Activated CD4-positive, alpha-beta T cell treated with anti-CD3 and anti-CD28 coated beads for 24 hours (primary cell): ENCODE data around the gene CDH24.

ENCODE experiments used
- DNase-seq, 2 donors: peaks; one replicate each; pipeline ENCODE4 v3.0.0-alpha.2; 2020; ENCODE audit warnings: low read depth in 2 of 2

CDH24 gene

GRCh38 chr14:23091294-23092225 is 34.2 kb upstream of the CDH24 start:
- DNase-seq, result no peak

DNA sequence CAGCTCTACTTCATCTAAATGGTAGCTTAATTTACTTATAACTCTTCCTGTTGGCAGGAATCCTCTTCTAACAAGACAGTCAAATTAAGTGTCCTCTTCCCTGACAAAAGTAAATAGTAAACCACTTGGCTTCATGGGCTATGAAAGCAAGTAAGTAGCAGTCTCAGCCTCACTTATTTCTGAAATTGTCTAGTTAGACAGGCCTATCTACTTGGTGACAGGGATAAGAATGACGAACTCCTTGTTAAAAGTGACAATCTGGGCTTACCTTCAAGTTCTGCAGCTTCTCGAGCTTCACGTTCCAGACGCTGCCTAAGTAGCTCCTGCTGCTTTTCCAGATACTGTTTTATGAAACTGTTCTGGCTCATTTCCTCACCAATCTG is 32.9 kb upstream of the CDH24 start:
- DNase-seq, result no peak

- no peak for DNase-seq
Observed at GRCh38 chr14:23089498-23090253, 32.4 kb upstream of the CDH24 start.

DNA sequence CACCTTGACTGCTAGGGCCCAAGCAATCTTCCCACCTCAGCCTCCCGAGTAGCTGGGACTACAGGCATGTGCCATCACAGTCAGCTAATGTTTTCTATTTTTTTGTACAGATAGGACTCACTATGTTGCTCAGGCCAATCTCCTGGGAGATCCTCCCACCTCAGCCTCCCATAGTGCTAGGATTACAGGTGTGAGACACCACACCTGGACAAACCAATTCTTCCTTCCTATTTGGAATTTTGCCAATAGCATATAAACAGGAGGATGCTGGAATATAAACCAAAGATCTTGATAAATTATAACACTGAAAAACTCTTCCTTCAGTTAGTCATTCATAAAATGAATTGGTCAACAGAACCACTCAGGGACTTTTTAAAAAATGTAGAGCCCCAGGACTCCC is 29.2 kb upstream of the CDH24 start:
- no peak for DNase-seq

DNA sequence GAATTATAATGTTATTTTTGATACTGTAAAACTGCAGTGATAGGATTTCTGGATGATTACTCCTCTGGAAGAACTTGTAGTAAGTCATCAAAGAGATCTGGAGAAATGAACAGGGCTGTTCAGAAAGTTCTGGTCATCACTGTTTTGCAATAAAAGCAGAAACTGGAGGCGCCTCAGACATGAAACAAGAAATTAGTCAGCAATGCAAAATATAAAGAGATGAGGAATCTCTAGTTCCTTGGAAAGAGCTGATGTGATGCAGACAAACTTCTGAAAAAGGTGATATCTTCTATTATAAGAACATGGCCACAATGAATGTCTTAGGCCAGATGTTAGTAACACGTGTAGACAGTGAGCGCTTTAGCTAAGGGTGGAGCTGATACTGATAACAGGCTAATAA is 28.1 kb upstream of the CDH24 start:
- no peak for DNase-seq

DNA sequence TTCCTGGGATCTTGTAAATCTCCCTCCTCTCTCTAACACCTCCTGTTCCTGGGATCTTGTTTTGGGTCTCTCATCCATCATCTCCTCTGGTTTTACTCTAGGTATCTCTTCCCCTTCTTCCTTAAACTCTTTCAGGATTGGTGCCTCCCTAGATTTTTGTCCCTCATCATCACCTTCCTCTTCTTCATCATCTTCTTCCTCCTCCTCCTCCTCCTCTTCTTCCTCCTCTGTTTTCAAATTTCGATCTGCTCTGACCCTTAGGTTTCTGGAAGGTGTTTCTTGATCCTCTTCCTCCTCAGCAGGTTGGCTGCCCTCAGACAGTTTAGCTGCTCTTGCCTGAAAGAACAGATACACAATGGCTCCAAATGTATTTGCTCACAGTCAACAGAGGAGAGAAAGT is 23.2 kb upstream of the CDH24 start:
- no peak for DNase-seq

GRCh38 chr14:23079716-23080115 is 22.4 kb upstream of the CDH24 start:
- DNase-seq, result no peak

GRCh38 chr14:23078692-23079116 is 21.4 kb upstream of the CDH24 start:
- DNase-seq, result no peak

- DNase-seq, result no peak
Observed at GRCh38 chr14:23077962-23078361, 20.6 kb upstream of the CDH24 start.

DNA sequence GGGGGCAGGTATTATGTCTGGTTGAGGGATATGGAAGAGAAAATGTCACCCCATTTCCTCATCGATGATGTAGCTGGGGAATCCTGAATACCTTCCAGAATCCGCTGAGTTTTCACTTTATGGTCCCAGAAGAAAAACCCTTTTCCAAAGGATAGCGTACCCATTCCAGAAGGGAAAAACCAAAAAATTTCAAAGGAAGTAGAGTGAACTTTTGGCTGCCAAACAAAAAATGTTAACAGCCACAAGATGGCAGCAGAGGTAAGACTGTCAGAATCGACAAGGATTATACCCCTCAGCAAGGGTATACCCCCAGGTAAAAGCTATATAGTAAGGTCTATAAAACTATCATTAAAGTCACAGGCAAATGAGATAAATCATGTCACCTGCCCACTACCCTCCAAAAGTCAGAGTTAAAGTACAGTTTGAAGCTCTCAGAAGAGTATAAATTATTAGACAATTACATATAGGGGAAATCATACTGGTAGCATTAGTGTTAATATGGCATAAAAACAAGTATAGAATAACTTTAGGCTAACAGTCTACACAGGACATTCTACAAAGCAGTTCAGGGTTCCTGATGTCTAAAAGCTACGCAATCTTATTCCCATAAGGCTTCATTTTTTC is 19.6 kb upstream of the CDH24 start:
- peak in 1 of 2 donors; percentile 43 for DNase-seq

- DNase-seq, result no peak
Observed at GRCh38 chr14:23074906-23075305, 17.6 kb upstream of the CDH24 start.

GRCh38 chr14:23071921-23072539 is 14.7 kb upstream of the CDH24 start:
- DNase-seq, result no peak

DNA sequence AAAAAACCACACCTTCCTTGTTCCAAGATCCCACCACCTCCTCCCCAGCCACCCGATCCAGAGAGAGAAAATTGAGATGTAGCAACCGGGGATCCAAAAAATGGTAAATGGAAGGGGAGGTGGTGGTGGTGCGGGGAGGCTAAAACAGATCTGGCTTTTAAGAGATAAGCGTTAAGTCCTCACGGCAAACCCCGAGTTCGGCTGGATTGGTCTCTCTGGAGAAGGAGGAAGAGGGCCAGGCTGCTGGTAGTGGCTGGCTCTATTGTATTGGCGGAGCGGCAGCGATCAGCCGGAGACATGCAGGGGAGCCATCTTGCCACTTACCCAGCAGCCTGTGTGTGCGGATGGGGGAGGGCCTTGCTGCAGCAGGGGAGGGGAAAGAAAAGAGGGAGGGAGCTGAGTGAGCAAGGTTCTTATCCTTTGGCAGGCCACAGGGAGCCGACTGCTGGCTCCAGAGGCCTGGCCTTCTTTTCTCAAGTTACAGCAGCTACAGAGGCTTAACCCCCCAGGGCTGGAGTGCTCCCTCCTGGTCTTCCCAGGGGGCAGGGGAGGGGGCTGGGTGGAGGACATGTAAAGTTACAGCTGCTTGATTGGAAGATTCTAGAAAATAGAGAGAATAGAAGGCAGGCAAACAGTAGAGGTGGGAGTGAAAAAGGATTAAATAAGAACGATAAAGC is 14.1 kb upstream of the CDH24 start:
- peak; percentile 62 to 72 for DNase-seq

DNA sequence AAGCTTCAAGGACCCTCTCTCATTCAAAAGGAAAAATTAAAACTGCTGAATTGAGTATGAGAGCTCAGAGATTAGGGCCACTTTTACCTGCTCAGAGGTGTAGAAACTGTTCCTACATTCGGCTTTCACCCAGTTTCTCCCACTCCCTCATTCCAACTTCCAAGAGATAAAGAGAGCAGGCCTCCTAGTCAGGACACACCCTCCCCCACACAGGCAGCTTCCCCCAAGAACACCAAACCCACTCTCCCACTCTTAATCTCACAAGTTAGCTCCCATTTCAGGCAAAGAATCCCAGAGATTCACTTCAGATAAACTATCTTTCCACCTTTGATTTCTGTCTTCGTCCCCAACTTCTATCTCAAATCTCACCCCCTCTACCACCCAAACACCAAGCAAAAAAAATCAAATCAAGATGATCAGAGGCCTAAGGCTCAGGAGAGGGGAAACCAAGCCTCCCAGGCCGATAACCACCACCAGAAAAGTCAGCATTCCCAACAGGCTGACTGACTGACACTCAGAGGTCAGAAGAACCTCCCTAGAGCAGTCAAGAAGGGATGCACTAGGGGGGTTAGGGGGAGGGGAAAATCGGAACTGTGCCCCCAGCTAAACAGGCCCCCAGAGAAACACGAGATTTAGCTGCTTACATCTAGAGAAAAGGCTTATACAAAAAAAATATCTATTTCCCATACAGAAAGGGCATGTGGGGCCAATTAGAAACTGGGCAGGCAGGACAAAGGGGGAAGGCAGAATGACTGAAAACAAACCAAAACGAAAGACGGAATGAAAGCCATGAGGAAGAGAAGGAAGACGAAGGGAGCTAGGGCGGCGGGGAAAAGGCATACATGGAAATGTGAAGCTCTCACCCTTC is 13.2 kb upstream of the CDH24 start:
- DNase-seq, result no peak

DNA sequence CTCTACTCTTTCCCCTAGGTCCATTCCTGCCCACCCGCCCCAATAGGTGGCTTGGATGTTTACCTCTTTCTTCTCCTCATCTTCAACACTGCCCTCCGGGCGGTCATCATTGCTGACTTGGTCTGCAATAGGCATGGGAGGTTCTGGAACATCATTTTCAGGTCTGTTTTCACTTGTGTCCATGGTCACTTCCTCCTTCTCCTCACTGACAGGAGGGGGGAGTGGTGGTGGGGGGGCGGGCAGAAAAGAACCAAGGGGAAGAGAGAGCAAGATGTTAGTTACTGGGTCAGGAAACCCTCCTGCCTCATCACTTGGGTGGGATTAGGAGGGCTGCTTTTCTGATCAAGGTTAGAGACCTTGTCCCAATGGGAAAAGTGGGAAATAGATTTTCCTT is 12.1 kb upstream of the CDH24 start:
- no peak for DNase-seq

DNA sequence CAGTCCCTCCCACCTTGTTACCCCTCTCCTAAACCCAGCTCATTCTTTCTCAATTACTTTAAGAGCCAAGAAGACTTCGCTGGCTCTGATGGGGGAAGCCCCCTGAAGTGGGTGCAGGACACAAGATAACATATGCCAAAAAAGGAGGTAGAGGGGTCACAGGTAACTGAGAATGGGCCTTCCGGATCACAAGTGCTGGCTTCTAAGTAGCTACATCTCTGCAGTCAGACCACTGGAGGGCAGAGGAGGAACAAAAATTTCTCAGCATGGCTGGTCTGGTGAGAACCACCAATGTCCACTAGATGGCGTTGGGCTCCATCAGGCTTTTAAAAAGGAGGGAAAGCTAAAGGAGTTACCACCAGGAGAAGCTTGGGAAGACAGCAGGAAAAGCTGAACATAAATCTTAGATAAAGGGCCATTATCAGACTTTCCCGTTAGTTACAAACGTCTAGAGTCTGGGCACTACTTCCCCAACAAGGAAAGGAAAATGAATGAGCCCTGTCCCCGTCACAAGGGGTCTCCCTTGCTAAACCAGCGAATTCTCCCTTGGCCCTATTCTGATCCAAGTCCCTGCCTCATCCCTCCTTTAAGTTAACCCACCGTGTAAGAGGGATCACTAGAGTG is 11.6 kb upstream of the CDH24 start:
- peak; percentile 48 to 60 for DNase-seq

- no peak for DNase-seq
Observed at GRCh38 chr14:23067847-23068788, 10.8 kb upstream of the CDH24 start.

GRCh38 chr14:23066855-23067744 is 9.8 kb upstream of the CDH24 start:
- no peak for DNase-seq
